Sciatic nerve (tissue), 2 donors: ENCODE data around the gene PCDH15. TPM values are rescaled to one million over a fixed set of nuclear protein-coding genes. Genes with fewer than 3 reads are reported as not detected.

Experiments used
- ATAC-seq: fragments of 200-7000 bp; cut with Tn5 transposase; one replicate; pipeline ENCODE4 v1.9.1; 2020; ENCODE audit warnings: mild to moderate bottlenecking, moderate library complexity
- DNase-seq: peaks from one replicate; pipeline ENCODE4 v3.0.0-alpha.2; 2020; ENCODE audit warnings: low spot score
- intact Hi-C: fragments of 100-400 bp; cut with DNase I; formaldehyde crosslinking; loops from one replicate; pipeline ENCODE4 v1.14.2; 2022
- total RNA-seq: library from RNA; stranded (reverse); fragmentation: NEBNext Ultra II Directional; extraction: Animal tissue kit (Norgen Biotek cat#: 25700); gene quantifications from one replicate; pipeline ENCODE4 v1.2.1, GENCODE V29; 2021
- donor health status: DM: no; HTN: no; CAD: no.
- donor health status: DM: no; HTN: no; CAD: no.

Gene PCDH15
- total RNA-seq, 1 donor from 2014 or later, result 0.09 TPM

DNA sequence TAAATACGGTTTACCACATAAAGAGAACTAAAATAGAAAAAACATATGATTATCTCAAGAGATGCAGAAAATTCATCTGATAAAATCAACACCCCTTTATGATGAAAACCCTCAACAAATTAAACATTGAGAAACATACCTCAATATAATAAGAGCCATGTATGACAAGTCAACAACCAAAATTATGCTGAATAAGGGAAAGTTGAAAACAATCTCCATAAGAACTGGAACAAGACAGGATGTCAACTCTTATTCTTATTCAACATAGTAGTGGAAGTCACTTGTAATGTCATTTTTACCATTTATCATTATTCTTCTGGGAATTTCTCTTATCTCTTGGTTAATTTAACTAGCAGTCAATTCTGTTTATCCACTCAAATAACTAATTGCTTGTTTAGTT lies 79.0 kb downstream of the PCDH15 start:
- DNase-seq, result no peak
- ATAC-seq, result no peak
- intact Hi-C loops, result no loop called here

DNA sequence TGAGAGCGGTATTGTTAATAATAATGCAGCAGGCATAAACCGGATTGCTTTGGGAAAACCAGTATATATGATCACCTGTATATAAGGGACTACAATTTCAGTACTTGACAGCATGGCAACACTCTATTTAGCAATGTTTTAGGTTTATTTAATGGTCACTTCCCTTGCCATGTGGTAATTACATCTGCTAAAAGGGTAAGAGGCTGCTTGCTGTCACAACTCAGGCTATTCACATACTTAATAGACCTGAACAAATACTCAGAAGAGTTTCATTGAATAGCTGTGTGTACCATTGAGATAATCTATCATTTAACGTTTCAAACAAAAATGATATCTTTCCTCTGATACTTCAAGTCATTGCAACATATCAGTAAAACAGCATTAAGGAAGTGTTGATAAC lies 90.1 kb downstream of the PCDH15 start:
- intact Hi-C loops, result no loop called here
- ATAC-seq, result no peak
- no peak for DNase-seq

- intact Hi-C loops, result no loop called here
- no peak for DNase-seq
- ATAC-seq, result no peak
Observed at GRCh38 chr10:54708591-54708990, 92.4 kb downstream of the PCDH15 start.

DNA sequence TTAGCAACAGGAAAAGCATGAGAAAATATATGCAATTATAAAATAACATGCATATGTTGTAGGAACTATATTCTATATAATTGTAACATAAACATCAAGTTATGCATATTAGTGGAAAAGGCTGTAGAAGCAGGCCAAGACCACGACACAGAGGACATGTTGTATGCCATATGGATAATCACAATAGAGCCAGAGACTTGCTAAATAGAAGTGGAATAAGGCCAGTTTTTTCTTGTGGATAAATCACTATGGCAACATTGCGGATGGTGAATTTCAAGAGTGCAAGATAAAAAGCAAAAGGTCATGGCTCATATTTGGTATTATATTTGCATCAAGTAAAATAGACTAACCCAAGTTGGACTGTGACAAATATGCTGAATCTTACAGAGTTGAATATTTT lies 93.0 kb downstream of the PCDH15 start:
- DNase-seq, result no peak
- intact Hi-C loops, result no loop called here
- no peak for ATAC-seq

GRCh38 chr10:54702583-54703485 lies 98.2 kb downstream of the PCDH15 start:
- DNase-seq, result no peak
- ATAC-seq, result no peak
- intact Hi-C loops, result no loop called here

- DNase-seq, result no peak
- ATAC-seq, result no peak
- intact Hi-C loops, result no loop called here
Observed at GRCh38 chr10:54691331-54691730, 109.7 kb downstream of the PCDH15 start.

GRCh38 chr10:54682554-54682953 lies 118.5 kb downstream of the PCDH15 start:
- ATAC-seq (no peak), DNase-seq (no peak)
- intact Hi-C loops, result no loop called here

DNA sequence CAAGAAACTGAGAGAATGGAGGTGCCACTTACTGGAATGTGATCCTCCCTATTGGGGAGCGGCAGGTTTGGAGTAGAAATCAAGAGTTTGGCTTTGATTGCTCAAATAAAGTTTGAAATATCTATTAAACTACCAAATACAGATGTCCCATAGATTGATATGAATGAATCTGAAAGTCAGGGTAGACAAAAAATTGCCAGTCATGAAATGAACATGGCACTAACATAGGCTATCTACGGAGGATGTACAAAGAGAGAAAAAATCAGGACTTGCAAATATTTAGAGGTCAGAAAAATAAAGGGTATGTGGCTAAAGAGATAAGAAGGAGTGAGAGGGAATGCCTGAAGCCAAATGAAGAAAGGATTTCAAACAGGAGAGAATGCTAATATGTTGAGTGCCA lies 119.9 kb downstream of the PCDH15 start:
- no peak for ATAC-seq
- DNase-seq, result no peak
- intact Hi-C loops, result no loop called here

DNA sequence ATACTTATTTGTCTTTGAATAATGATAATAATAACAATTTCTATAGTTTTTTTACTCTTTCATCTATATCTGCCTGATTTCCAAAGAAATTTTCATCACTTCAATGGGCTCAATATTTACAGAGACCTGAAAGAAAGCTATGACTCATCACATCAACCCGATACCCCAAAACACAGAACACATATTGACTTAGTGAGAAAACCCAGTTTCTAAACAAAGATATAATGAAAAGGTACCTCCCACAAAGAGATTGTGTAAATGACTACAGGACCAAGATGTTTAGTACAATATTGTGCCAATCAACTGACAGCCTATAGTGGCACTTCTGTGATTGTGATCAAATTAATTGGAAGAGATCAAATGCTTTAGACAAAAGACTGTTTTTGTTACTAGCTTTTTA lies 133.9 kb downstream of the PCDH15 start:
- ATAC-seq (no peak), DNase-seq (no peak)
- intact Hi-C loops, result no loop called here

DNA sequence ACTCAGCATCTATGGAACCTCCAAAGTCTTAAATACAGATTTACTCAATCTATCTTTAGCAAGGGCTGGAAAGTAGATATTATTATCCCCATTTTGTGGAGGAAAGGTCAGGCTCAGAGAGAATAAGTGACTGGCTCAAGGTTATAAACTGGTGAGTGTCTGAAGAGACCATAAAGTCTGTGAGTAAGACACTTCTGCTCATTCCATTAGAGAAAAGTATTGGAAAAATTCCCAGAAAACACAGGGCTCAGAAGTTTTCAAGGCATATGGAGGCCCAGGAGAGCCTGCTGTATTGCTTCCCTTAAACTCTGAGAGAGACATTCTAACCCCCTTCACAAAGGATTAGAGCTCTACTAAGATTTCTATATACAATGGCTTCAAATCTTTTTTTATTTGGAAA lies 134.8 kb downstream of the PCDH15 start:
- intact Hi-C loops, result no loop called here
- DNase-seq, result no peak
- ATAC-seq, result no peak

DNA sequence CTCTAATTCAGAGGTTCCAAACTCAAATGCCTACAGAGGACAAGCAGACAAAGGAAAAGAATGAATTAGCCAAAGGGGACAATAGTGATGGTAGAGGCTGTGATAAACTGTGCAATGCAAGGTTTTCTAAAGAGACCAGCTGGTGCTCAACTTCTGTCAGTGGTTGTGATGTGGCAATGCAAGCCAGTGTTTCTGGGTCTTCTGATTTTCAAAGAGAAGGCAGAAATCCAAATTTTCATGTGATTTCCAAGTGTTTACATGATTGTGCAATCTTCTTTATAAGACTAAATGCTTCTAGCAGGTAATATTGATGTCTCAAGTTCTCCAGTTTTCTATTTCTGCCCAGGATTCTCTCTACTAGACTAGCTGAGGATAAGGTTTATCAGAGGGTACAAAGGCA lies 135.9 kb downstream of the PCDH15 start:
- DNase-seq, result no peak
- intact Hi-C loops, result no loop called here

GRCh38 chr10:54660397-54660796 lies 140.6 kb downstream of the PCDH15 start:
- intact Hi-C loops, result no loop called here
- ATAC-seq (no peak), DNase-seq (no peak)

More for the DNA sequence above, 135.9 kb downstream of the PCDH15 start:
- ATAC-seq, result no peak

DNA sequence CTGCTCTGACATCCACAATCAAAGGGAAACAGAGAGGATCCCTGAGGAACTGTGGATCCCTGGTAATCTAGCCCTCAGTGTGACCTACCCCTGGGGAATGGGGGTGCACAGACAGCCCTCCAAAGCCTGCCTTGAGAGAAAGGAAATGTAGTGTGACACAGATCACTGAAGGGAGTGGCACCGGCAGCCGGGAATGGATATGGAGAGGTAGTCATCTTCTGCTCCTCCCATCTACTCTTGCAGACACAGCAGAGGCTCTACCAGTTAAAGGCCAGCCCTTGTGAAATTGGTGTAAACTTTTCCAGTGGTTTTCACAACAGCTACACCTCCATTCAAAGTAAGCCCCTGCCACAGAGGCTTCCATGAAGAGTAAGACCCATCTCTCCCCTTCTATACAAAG lies 144.4 kb downstream of the PCDH15 start:
- ATAC-seq (no peak), DNase-seq (no peak)
- intact Hi-C loops, result no loop called here

- no peak for DNase-seq
- ATAC-seq, result no peak
- intact Hi-C loops, result no loop called here
Observed at GRCh38 chr10:54653518-54653917, 147.5 kb downstream of the PCDH15 start.

- intact Hi-C loops, result no loop called here
Observed at GRCh38 chr10:54650547-54650946, 150.5 kb downstream of the PCDH15 start.

DNA sequence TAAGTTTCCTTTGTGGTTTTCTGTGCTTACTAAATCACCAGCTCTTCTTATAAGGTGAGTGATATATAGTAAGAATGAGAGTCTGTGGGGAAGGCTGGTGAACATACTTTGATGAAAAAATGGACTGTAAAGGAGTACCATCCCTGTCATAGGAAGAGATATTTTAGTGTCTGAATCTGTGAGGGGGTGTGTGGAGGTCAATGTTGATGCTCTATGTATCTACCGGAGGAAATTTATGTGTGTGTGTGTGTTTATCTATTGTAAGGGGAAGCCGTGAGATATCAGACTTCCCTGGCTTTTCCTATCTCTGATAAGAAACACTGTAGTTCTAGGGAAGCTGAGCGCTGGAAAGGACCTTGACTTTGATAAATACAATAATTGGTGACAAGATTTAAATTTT lies 179.0 kb downstream of the PCDH15 start:
- intact Hi-C loops, result no loop called here
- DNase-seq (no peak), ATAC-seq (no peak)

More at GRCh38 chr10:54650547-54650946, 150.5 kb downstream of the PCDH15 start:
- ATAC-seq (no peak), DNase-seq (no peak)

GRCh38 chr10:54620352-54620751 lies 180.7 kb downstream of the PCDH15 start:
- intact Hi-C loops, result no loop called here
- ATAC-seq (no peak), DNase-seq (no peak)

DNA sequence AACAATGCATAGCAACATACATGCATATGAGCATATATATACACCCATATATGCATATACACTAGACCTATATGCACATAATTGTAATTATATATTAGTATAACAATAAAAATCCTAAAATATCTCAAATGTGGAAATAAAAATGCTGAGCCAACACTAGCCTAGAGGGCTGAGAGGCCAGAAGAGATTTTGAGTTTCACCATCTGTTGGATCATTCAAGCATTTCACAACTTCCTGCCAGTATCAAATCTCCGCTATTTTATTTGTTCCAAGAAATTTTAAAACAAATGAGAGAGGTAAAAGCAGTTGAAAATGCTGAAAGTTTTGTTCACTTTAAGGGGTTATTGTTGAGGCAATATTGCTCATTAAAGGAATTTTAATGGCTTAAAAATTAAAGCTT lies 187.0 kb downstream of the PCDH15 start:
- ATAC-seq (no peak), DNase-seq (no peak)
- intact Hi-C loops, result no loop called here

- ATAC-seq (no peak), DNase-seq (no peak)
- intact Hi-C loops, result no loop called here
Observed at GRCh38 chr10:54613162-54613561, 187.9 kb downstream of the PCDH15 start.

- intact Hi-C loops, result no loop called here
- ATAC-seq, result no peak
- no peak for DNase-seq
Observed at GRCh38 chr10:54609423-54609822, 191.6 kb downstream of the PCDH15 start.

GRCh38 chr10:54607983-54608382 lies 193.0 kb downstream of the PCDH15 start:
- intact Hi-C loops, result no loop called here
- ATAC-seq (no peak), DNase-seq (no peak)
